ENCODE data around the gene RANBP10.

DNA sequence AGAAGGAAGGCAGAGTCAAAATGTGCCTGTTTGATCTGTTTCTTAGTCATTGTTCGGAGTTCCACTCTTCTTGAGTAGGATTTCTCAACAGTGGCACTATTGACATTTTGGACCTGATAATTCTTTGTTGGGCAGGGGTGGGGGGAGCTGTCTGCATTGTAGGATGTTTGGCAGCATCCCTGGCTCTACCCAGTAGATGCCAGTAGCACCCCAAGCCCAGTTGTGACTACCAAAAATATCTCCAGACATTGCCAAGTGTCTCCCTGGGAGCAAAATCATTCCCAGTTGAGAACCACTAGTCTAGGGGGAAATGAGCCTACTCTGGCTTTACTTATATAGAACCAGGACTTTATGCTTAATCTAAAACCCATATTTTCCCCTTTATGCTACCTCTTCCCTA lies 86.1 kb downstream of the RANBP10 start:
- TF ChIP-seq, protein P1, sequence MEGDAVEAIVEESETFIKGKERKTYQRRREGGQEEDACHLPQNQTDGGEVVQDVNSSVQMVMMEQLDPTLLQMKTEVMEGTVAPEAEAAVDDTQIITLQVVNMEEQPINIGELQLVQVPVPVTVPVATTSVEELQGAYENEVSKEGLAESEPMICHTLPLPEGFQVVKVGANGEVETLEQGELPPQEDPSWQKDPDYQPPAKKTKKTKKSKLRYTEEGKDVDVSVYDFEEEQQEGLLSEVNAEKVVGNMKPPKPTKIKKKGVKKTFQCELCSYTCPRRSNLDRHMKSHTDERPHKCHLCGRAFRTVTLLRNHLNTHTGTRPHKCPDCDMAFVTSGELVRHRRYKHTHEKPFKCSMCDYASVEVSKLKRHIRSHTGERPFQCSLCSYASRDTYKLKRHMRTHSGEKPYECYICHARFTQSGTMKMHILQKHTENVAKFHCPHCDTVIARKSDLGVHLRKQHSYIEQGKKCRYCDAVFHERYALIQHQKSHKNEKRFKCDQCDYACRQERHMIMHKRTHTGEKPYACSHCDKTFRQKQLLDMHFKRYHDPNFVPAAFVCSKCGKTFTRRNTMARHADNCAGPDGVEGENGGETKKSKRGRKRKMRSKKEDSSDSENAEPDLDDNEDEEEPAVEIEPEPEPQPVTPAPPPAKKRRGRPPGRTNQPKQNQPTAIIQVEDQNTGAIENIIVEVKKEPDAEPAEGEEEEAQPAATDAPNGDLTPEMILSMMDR (conservative IDR thresholded peaks at IDR 0.05; ENCODE audit: low read length): no peak
- no peak for TF ChIP-seq EZH2phosphoT487 (IDR thresholded peaks at IDR 0.05; ENCODE audit: borderline replicate concordance, low read depth, low read length)
